ENCODE results near the gene FHOD3. TPM values are rescaled to one million over a fixed set of nuclear protein-coding genes. Genes with fewer than 3 reads are reported as not detected.
"Not testable (repeated sequence)": the region's sequence is repeated elsewhere in the genome, so short reads cannot be mapped to it uniquely, and the experiment has no call there.

FHOD3 gene
- total RNA-seq, 1 donor from 2014 or later, result not detected

- intact Hi-C loops (cut with micrococcal nuclease), result no loop called here
Observed at GRCh38 chr18:36733150-36733549, 435.6 kb downstream of the FHOD3 start.

- intact Hi-C loops (cut with micrococcal nuclease), result no loop called here
Observed at GRCh38 chr18:36734596-36734995, 437.1 kb downstream of the FHOD3 start.

GRCh38 chr18:36735130-36735529 is 437.6 kb downstream of the FHOD3 start:
- intact Hi-C loops (cut with micrococcal nuclease), result no loop called here

DNA sequence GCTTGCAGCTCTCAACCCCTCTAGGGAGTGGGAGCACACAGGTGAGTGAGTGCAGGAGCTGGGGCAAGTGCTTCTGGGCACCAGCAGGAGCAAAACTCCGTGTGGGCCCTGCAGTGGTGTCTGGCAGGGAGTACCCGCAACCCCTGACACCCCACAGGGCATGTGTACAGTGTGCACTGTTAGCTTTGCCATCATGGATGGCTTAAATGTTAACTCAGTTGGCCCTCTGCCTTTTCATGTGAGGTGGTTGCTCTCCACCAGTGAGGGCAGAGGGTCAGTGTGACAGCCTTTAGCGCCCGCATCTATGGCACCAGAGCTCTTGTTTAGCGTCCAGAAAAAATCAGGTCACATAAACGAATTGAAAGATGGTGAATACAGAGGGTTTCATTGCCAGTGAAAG is 438.6 kb downstream of the FHOD3 start:
- intact Hi-C loops (cut with micrococcal nuclease), result no loop called here

GRCh38 chr18:36737316-36737715 is 439.8 kb downstream of the FHOD3 start:
- intact Hi-C loops (cut with micrococcal nuclease), result no loop called here

GRCh38 chr18:36744261-36744876 is 446.9 kb downstream of the FHOD3 start:
- intact Hi-C loops (cut with micrococcal nuclease), result no loop called here

DNA sequence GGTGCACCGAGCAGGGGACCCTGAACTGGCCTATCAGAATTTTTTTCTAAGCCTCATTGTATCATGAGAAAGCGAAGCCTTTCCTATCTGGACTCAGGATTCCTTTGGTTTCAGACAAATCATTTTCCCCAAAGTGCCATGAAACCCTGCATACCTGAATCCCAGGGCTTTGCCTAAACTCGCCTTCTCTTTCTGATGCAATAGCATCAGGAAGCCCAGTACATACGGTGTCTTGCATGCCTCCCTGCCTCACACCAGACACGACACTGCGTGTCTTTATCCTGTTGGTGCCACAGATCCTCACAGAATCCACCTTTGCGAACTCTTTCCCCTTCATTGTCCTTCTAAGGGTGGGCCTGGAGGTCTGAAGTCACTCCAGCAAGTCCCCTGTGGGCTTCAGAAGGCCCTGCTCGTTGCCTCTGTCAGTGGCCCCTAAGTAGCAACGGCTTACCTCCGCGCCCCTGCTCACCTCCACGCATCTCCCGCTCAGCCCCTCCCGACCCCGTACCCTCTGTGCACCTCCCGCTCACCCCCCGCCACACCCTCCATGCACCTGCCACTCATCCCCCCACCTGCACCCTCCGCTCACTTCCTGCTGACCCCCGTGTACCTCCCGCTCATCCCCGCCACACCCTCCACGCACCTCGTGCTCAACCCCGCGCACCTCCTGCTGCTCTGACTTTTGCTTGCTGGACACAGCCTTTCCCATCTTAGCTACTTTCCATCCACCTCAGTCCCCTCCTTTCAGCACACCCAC is 447.9 kb downstream of the FHOD3 start:
- intact Hi-C loops (cut with micrococcal nuclease), result no loop called here

DNA sequence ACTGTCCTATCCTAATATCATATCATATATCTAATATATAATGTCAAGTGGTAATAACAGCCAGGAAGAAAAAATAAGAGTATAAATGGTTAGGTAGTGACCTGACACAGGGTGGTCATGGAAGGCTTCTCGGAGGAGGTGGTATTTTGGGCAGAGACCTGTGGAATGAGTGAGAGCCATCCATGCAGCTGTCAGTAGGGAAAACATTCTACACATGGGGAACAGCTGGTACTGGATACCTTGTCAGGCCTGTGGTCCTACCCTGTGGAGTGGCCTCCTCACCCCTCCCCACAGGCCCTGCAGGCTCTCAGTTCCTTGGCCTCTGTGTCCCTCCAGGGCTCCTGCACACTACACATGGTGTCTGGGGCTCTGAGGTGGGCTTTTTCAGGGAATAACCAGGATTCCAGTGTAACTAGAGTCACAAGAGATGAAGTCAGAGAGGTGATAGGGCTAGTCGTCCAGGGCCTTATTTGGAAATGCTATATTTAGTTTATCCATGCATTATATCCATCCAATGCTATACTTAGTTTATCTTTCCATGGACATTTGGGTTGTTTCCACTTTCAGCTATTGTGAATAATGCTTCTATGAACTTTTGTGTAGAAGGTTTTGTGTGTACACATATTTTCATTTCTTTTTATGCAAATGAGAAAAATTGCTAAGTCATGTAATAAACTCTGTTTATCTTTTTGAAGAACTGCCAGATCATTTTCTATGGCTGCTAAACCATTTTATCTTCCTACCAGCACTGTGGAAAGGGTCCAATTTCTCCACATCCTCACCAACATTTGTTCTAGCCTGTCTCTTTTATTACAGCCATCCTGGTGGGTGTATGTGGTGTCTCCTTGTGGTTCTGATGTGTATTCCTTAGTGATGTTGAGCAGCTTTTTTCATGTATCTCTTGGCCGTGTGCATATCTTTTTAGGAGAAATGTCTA is 455.7 kb downstream of the FHOD3 start:
- intact Hi-C loops (cut with micrococcal nuclease), result no loop called here

DNA sequence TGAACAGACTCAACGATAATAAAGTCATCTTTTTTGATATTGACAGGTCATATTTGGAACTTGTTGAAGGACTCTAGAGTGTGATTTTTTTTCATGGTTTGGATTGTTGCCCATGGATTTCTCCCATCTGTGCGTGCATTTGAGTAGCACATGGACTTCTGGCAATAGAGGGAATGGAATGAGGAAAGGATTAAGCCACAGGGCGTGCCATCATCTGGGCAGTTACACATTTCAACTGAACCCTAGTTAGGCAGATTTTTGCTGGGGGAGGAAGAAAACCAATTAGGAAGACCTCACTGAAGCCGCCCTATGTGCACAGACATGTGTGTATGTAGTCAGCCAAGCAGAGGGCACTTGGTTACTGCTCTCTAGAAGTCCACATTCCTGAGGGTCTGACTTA is 458.7 kb downstream of the FHOD3 start:
- intact Hi-C loops (cut with micrococcal nuclease), result no loop called here

DNA sequence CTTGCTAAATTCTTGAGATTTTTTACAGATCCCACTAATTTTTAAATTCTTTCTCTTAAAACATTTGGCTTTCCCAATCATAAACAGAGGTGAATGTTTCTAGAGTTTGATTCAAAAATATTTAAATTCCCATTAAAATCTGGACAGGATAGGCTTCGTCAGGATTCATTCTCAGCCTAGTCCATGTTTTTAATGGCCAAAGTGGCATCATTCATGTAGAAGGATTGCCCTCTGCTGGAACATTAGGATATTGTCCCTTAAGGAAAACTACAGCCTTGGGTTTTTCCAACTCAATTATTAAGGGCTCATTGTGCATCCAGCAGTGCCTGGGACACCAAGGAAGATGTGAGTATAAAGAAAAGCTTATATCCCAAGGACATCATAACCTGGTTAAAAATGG is 459.6 kb downstream of the FHOD3 start:
- intact Hi-C loops (cut with micrococcal nuclease), result no loop called here

DNA sequence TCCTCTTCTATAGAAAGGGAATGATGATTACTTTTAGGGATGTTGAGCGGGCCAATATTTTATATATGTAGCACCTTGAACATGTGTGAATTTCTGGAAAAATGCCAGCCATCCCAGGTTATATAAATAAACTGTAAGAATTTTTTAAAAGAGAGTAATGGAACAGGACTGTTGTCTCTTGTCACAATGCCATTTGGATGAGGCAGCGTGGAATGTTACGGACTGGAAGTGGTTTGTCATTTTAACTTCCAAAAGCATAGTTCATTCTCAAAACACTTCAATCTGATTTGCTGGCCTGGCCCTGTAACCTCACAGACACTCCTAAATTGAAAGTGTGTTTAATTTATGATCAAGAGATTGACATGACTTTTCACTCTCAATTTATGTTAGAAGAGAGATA is 460.5 kb downstream of the FHOD3 start:
- intact Hi-C loops (cut with micrococcal nuclease), result no loop called here

- intact Hi-C loops (cut with micrococcal nuclease), result no loop called here
Observed at GRCh38 chr18:36758623-36759022, 461.1 kb downstream of the FHOD3 start.

GRCh38 chr18:36759167-36759776 is 461.8 kb downstream of the FHOD3 start:
- intact Hi-C loops (cut with micrococcal nuclease), result no loop called here

DNA sequence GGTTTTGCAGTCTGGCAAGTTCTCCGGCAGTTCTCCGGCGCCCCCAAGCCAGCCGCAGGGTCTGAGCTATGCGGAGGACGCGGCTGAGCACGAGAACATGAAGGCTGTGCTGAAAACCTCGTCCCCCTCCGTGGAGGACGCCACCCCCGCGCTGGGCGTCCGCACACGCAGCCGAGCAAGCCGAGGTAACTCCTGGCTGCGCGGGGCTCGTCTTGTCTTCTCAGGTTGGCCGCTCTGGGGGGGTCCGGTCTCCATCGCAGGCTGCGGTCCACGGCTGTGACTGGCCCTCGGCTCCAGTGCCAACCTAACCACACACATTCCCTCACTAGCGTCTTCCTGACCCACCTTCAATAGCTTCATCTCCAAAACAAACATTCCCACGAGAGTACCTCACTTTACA is 463.1 kb downstream of the FHOD3 start:
- intact Hi-C loops (cut with micrococcal nuclease), result no loop called here

DNA sequence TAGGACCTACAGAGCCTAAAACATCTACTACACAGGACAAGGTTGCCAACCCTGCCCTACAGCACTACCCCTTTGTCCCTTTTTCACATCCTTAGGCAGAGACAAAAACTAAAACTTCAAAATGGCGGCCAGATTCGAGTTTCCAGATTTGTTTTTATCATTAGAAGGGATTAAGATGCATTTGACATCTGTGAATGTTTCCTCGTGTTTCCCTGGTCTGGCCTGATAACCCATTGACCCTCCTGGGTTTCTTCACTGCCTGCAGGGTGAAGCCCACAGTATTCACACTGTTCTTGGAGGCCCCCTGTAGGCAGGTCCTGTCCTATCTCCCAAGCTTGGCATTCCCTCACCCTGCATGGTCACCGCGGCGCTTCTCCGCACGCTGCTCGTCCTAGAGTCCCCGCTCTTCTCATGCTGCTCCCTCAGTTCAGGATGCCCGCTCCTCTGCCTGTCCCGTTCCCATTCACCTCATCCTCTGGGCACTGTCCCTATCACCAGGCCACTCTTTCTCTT is 463.7 kb downstream of the FHOD3 start:
- intact Hi-C loops (cut with micrococcal nuclease), result no loop called here

DNA sequence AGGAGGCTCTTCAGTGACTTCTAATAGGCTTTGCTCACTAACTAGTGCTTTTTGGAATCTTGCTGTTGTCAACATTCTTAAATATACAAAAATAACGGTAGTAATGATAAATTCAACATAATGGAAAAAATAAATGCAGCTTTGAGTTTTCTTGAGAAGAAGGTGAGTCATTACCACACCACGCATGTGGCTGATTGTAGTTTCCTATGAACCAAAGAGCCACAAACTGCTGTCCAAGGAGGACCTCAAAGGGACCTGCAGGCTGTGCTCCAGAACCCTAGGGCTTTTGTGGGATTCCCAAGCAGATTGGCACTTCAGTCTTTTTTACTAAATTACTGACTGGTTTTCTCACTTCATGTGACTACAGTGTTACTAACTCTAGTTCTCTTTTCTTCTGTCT is 464.6 kb downstream of the FHOD3 start:
- intact Hi-C loops (cut with micrococcal nuclease), result no loop called here

GRCh38 chr18:36762965-36763364 is 465.5 kb downstream of the FHOD3 start:
- intact Hi-C loops (cut with micrococcal nuclease), result not testable (repeated sequence)

- intact Hi-C loops (cut with micrococcal nuclease), result loop anchor here (5.0 kb wide), 1 partner anchor 40 kb away; no protein-coding TSS in a partner anchor
Observed at GRCh38 chr18:36766836-36767235, 469.3 kb downstream of the FHOD3 start.

DNA sequence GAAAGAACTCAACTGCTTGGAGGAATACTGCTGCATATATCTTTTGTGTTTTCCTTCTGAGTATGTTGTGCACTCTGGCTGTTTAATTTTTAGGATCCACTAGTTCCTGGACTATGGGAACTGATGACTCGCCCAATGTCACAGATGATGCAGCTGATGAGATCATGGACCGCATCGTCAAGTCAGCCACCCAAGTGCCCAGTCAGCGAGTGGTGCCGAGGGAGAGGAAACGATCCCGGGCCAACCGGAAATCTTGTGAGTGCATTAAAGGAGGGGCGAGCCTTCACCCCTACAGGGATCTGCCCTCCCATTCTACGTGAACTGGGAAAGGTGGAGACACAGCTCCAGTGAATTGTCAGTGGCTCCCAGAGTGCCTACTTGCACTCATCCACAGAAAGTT is 471.7 kb downstream of the FHOD3 start:
- intact Hi-C loops (cut with micrococcal nuclease), result loop anchor here (5.0 kb wide), 1 partner anchor 38 kb away; no protein-coding TSS in a partner anchor

GRCh38 chr18:36769611-36770314 is 472.2 kb downstream of the FHOD3 start:
- intact Hi-C loops (cut with micrococcal nuclease), result loop anchor here (5.0 kb wide), 1 partner anchor 38 kb away; no protein-coding TSS in a partner anchor

Data from T-helper 2 cell treated with Interferon-gamma antibody and Interleukin-4, amounts not matched to agents 100 ng/mL and 5 ng/mL, for 36 hours (primary cell).